Measurements from ENCODE around the gene SERPINB1. TPM values are rescaled to one million over a fixed set of nuclear protein-coding genes. Genes with fewer than 3 reads are reported as not detected.

SERPINB1 gene
- total RNA-seq, 1 donor from 2014 or later, result 9.4 TPM

- Histone ChIP-seq H3K9me3 (ENCODE audit: low read depth) (no peaks in the 10 kb centered on the region), H3K36me3 (no peaks in the 10 kb centered on the region), H3K9ac (no peak overlapping the region), H3K4me2 (no peak overlapping the region), H2AFZ (replicated peaks) (no peak overlapping the region), H3K27ac (no peak overlapping the region), H4K20me1 (ENCODE audit: low read depth) (no peaks in the 10 kb centered on the region), H3K4me1 (peaks cover 13% of the 10 kb centered on the region), H3K79me2 (ENCODE audit: low read depth) (no peaks in the 10 kb centered on the region), H3K27me3 (no peaks in the 10 kb centered on the region), H3F3A (ENCODE audit: low read depth) (peaks cover 5% of the 10 kb centered on the region), H3K4me3 (no peak overlapping the region)
- Mint-ChIP-seq H3K36me3 (no peaks in the 10 kb centered on the region), H3K4me1 (peaks cover 25% of the 10 kb centered on the region), H3K4me3 (no peak overlapping the region), H3K27me3 (ENCODE audit: insufficient read depth, low read depth) (peaks cover 8% of the 10 kb centered on the region), H3K9me3 (no peaks in the 10 kb centered on the region), H3K27ac (no peak overlapping the region)
- no peak for DNase-seq (ENCODE audit: low spot score)
- TF ChIP-seq CTCF (IDR thresholded peaks at IDR 0.05) (no peak), EZH2 (IDR thresholded peaks at IDR 0.05) (no peak)
Observed at GRCh38 chr6:2865270-2865669, 23.6 kb upstream of the SERPINB1 start.

- Histone ChIP-seq H3K27ac (no peak overlapping the region), H3K4me3 (no peak overlapping the region), H3K4me1 (peaks cover 13% of the 10 kb centered on the region), H2AFZ (replicated peaks) (no peak overlapping the region), H3K79me2 (ENCODE audit: low read depth) (no peaks in the 10 kb centered on the region), H3K27me3 (no peaks in the 10 kb centered on the region), H3K4me2 (no peak overlapping the region), H3K9ac (no peak overlapping the region), H4K20me1 (ENCODE audit: low read depth) (no peaks in the 10 kb centered on the region), H3K36me3 (no peaks in the 10 kb centered on the region), H3K9me3 (ENCODE audit: low read depth) (no peaks in the 10 kb centered on the region), H3F3A (ENCODE audit: low read depth) (peaks cover 5% of the 10 kb centered on the region)
- peaks cover 23% of the 10 kb centered on the region for H3K4me1 Mint-ChIP-seq
- TF ChIP-seq CTCF (IDR thresholded peaks at IDR 0.05) (no peak), EZH2phosphoT487 (IDR thresholded peaks at IDR 0.05) (no peak), EZH2 (IDR thresholded peaks at IDR 0.05) (no peak)
- peak overlapping the region; percentile 44 for H3K27ac Mint-ChIP-seq
- H3K9me3 Mint-ChIP-seq, result peaks cover 3% of the 10 kb centered on the region
- no peaks in the 10 kb centered on the region for H3K36me3 Mint-ChIP-seq
- peaks cover 3% of the 10 kb centered on the region for H3K27me3 Mint-ChIP-seq (ENCODE audit: insufficient read depth, low read depth)
- DNase-seq (ENCODE audit: low spot score), result no peak
- H3K4me3 Mint-ChIP-seq, result peak overlapping the region; percentile 35
Observed at GRCh38 chr6:2863901-2864300, 22.2 kb upstream of the SERPINB1 start.

GRCh38 chr6:2862712-2863181 lies 21.1 kb upstream of the SERPINB1 start:
- no peak overlapping the region for H3K4me3 Mint-ChIP-seq
- H3K4me2 ChIP-seq, result no peak overlapping the region

More at GRCh38 chr6:2862712-2863181, 21.1 kb upstream of the SERPINB1 start:
- Histone ChIP-seq H3F3A (ENCODE audit: low read depth) (peaks cover 5% of the 10 kb centered on the region), H2AFZ (replicated peaks) (no peak overlapping the region), H3K4me1 (peaks cover 5% of the 10 kb centered on the region), H3K79me2 (ENCODE audit: low read depth) (no peaks in the 10 kb centered on the region), H3K27ac (no peak overlapping the region), H3K36me3 (no peaks in the 10 kb centered on the region), H3K4me3 (no peak overlapping the region), H3K9me3 (ENCODE audit: low read depth) (no peaks in the 10 kb centered on the region), H3K27me3 (no peaks in the 10 kb centered on the region), H3K9ac (no peak overlapping the region), H4K20me1 (ENCODE audit: low read depth) (no peaks in the 10 kb centered on the region)
- Mint-ChIP-seq H3K36me3 (no peaks in the 10 kb centered on the region), H3K27ac (no peak overlapping the region), H3K4me1 (peaks cover 27% of the 10 kb centered on the region), H3K9me3 (peaks cover 3% of the 10 kb centered on the region), H3K27me3 (ENCODE audit: insufficient read depth, low read depth) (peaks cover 4% of the 10 kb centered on the region)
- TF ChIP-seq EZH2phosphoT487 (IDR thresholded peaks at IDR 0.05), result no peak
- no peak for TF ChIP-seq EZH2 (IDR thresholded peaks at IDR 0.05)
- no peak for TF ChIP-seq CTCF (IDR thresholded peaks at IDR 0.05)
- DNase-seq (ENCODE audit: low spot score), result no peak

Data from neural progenitor cell (in vitro differentiated cells).